Testis (tissue), 5 donors: ENCODE data around the gene ST6GALNAC1. TPM values are rescaled to one million over a fixed set of nuclear protein-coding genes. Genes with fewer than 3 reads are reported as not detected.

Experiments used
- DNase-seq: peaks from one replicate; pipeline ENCODE4 v3.0.0-alpha.2; 2019
- H3K27ac ChIP-seq, 2 donors: fragments of 200-600 bp; sonication (generic); one replicate each; pipeline ENCODE4 v1.5.1; 2019
- H3K27me3 ChIP-seq: fragments of 200-600 bp; sonication (generic); one replicate; pipeline ENCODE4 v1.5.1; 2019
- H3K36me3 ChIP-seq: fragments of 200-600 bp; sonication (generic); one replicate; pipeline ENCODE4 v1.5.1; 2017; ENCODE audit warnings: low read depth; ENCODE audit errors: missing control alignments
- H3K4me1 ChIP-seq: fragments of 200-600 bp; sonication (generic); one replicate; pipeline ENCODE4 v1.5.1; 2019
- H3K4me3 ChIP-seq, 2 donors: fragments of 200-600 bp; sonication (generic); one replicate each; pipeline ENCODE4 v1.5.1; 2017 to 2019
- H3K9me3 ChIP-seq: fragments of 200-600 bp; sonication (generic); one replicate; pipeline ENCODE4 v1.5.1; 2017
- CTCF ChIP-seq, 3 experiments: fragments of 450-650 bp in 2 of 3; fragments of 200-600 bp in 1 of 3; sonication (generic) in 1 of 3; IDR thresholded peaks; one replicate each; pipeline ENCODE4 v1.5.1; 2016 to 2019; ENCODE audit warnings: antibody characterized with exemption in 3 of 3, mild to moderate bottlenecking in 2 of 3, moderate library complexity in 1 of 3
- POLR2A ChIP-seq: fragments of 450-650 bp; IDR thresholded peaks from one replicate; pipeline ENCODE4 v1.6.1; 2017; ENCODE audit warnings: antibody characterized with exemption, mild to moderate bottlenecking, moderate library complexity
- WGBS, 2 donors: methylation state at CpG; one replicate each; pipeline ENCODE4 v1.1.5; 2018; 5-methylcytosine and 5-hydroxymethylcytosine counted together
- intact Hi-C: fragments of 100-400 bp; cut with DNase I; formaldehyde crosslinking; loops from one replicate; pipeline ENCODE4 v1.15.1; 2023; ENCODE audit warnings: low total_unique reads
- long read RNA-seq, 2 donors: transcript quantifications; one replicate each; lab custom pipeline, GENCODE V29; 2026
- polyA plus RNA-seq: library from polyadenylated mRNA; stranded (reverse); fragments of 350-450 nt; fragmentation: Illumina TruSeq; extraction: RNeasy Lipid Tissue Mini Kit (QIAGEN cat#74804); gene quantifications from one replicate; pipeline ENCODE4 v1.2.3, GENCODE V29; 2014; ENCODE audit warnings: low read depth, low replicate concordance; ENCODE audit not compliant: insufficient read depth
- total RNA-seq, 2 donors: library from RNA; depleted of rRNA; stranded (reverse); fragments of >200 nt; gene quantifications; one replicate each; pipeline ENCODE4 v1.2.3, GENCODE V29; 2016

ST6GALNAC1 gene
- total RNA-seq (10 to 100 TPM; 20.1 to 20.6 TPM), polyA plus RNA-seq (11.9 TPM)
- long read RNA-seq, donor 1, transcript ST6GALNAC1-201 (9 exons, 2,570 nt) = major isoform, 15 of 62 reads
- long read RNA-seq, donor 1, transcript ST6GALNAC1-207 (2 exons, 419 nt) = minor isoform, 6 of 62 reads
- long read RNA-seq, donor 1, partial matches to known transcripts = 40 of 62 reads
- long read RNA-seq, donor 1, other reads (novel, unspliced or antisense) = 0 of 62 reads
- long read RNA-seq, donor 2, transcript ST6GALNAC1-207 (2 exons, 419 nt) = major isoform, 7 of 77 reads
- long read RNA-seq, donor 2, partial matches to known transcripts = 68 of 77 reads
- long read RNA-seq, donor 2, other reads (novel, unspliced or antisense) = 0 of 77 reads

- Histone ChIP-seq H3K27me3 (no peaks in the 10 kb centered on the region), H3K36me3 (no peaks in the 10 kb centered on the region), H3K27ac (peak within 1 kb of the TSS in 1 of 2 donors; percentile 60), H3K4me1 (peaks cover 6% of the 10 kb centered on the region), H3K4me3 (no peak within 1 kb of the TSS), H3K9me3 (no peaks in the 10 kb centered on the region)
- WGBS, 2 donors = 66 to 75% methylated on average over 7 of the region's 7 CpGs
- TF ChIP-seq CTCF (IDR thresholded peaks at IDR 0.05) (no peak), POLR2A (no peak)
- DNase-seq = peak; percentile 67
- intact Hi-C loops = no loop called here
Measured at GRCh38 chr17:76643553-76644148, at the start of gene ST6GALNAC1. ST6GALNAC1 (minus strand) TSS chr17:76643757; CDS start chr17:76643638, 119 bp downstream.

- Histone ChIP-seq H3K27me3 (no peaks in the 10 kb centered on the region), H3K4me1 (peaks cover 79% of the 10 kb centered on the region), H3K36me3 (no peaks in the 10 kb centered on the region), H3K4me3 (no peak overlapping the region), H3K9me3 (no peaks in the 10 kb centered on the region), H3K27ac (peak overlapping the region; percentile 37 to 38)
- TF ChIP-seq POLR2A = no peak
- TF ChIP-seq CTCF (IDR thresholded peaks at IDR 0.05) = no peak
- intact Hi-C loops = no loop called here
- WGBS, 2 donors = 60 to 62% methylated on average over 14 of the region's 14 CpGs
- no peak for DNase-seq
Measured at GRCh38 chr17:76691379-76692191, 48.0 kb upstream of the ST6GALNAC1 start.

GRCh38 chr17:76690596-76691280 is 47.2 kb upstream of the ST6GALNAC1 start:
- Histone ChIP-seq H3K27ac (peak overlapping the region; percentile 37 to 38), H3K27me3 (no peaks in the 10 kb centered on the region), H3K36me3 (no peaks in the 10 kb centered on the region), H3K9me3 (no peaks in the 10 kb centered on the region), H3K4me3 (no peak overlapping the region), H3K4me1 (peaks cover 80% of the 10 kb centered on the region)
- 65 to 69% methylated on average over 13 of the region's 13 CpGs for WGBS, 2 donors
- TF ChIP-seq POLR2A (no peak), CTCF (IDR thresholded peaks at IDR 0.05) (no peak)
- intact Hi-C loops = no loop called here
- no peak for DNase-seq

GRCh38 chr17:76689859-76690258 is 46.3 kb upstream of the ST6GALNAC1 start:
- H3K27me3 ChIP-seq = no peaks in the 10 kb centered on the region
- H3K27ac ChIP-seq = peak overlapping the region; percentile 89 to 92
- intact Hi-C loops = no loop called here

More at GRCh38 chr17:76689859-76690258, 46.3 kb upstream of the ST6GALNAC1 start:
- TF ChIP-seq CTCF (IDR thresholded peaks at IDR 0.05) (no peak), POLR2A (no peak)
- peaks cover 78% of the 10 kb centered on the region for H3K4me1 ChIP-seq
- no peak for DNase-seq
- WGBS, 2 donors = 76 to 83% methylated on average over 11 of the region's 11 CpGs
- no peaks in the 10 kb centered on the region for H3K36me3 ChIP-seq
- no peak overlapping the region for H3K4me3 ChIP-seq
- H3K9me3 ChIP-seq = no peaks in the 10 kb centered on the region
